Keratinocyte (primary cell): ENCODE measurements around the gene STK26. TPM values are rescaled to one million over a fixed set of nuclear protein-coding genes. Genes with fewer than 3 reads are reported as not detected.
A peak's percentile ranks its signal among the peaks of the same experiment; 100 is the strongest.

ENCODE experiments used
- DNase-seq: peaks from one replicate; pipeline ENCODE4 v3.0.0-alpha.2; 2011; ENCODE audit warnings: low read depth, missing footprints, low spot score
- FAIRE-seq: peaks from 2 replicates; lab custom pipeline; 2011; peaks lifted over from hg19 to GRCh38; lab: Jason Lieb, UNC
- H2AFZ ChIP-seq: 2 replicates; pipeline ENCODE4 v1.6.0; 2012; ENCODE audit warnings: low read length, control low read depth, inconsistent platforms; ENCODE audit not compliant: control insufficient read depth
- H3K27ac ChIP-seq: 2 replicates; pipeline ENCODE4 v1.5.1; 2011; ENCODE audit warnings: low read length; ENCODE audit not compliant: control insufficient read depth, insufficient read depth
- H3K27me3 ChIP-seq: 3 replicates; pipeline ENCODE4 v1.6.0; 2011; ENCODE audit warnings: low read length; ENCODE audit not compliant: control insufficient read depth, insufficient read depth; ENCODE audit errors: extremely low read depth
- H3K36me3 ChIP-seq, 2 experiments: 2 replicates in 1 of 2; 3 replicates in 1 of 2; pipeline ENCODE4 v1.5.1; 2011; ENCODE audit warnings: low read length in 2 of 2, mild to moderate bottlenecking in 1 of 2; ENCODE audit not compliant: control insufficient read depth in 2 of 2, insufficient read depth in 2 of 2; ENCODE audit errors: extremely low read depth in 1 of 2
- H3K4me1 ChIP-seq: 3 replicates; pipeline ENCODE4 v1.5.1; 2011; ENCODE audit warnings: low read length; ENCODE audit not compliant: control insufficient read depth, insufficient read depth; ENCODE audit errors: extremely low read depth
- H3K4me2 ChIP-seq: 3 replicates; pipeline ENCODE4 v1.6.0; 2011; ENCODE audit warnings: low read depth, low read length; ENCODE audit not compliant: control insufficient read depth, insufficient read depth; ENCODE audit errors: extremely low read depth
- H3K4me3 ChIP-seq, 3 experiments: fragments of 200-600 bp in 1 of 3; sonication (generic) in 1 of 3; 2 replicates in 2 of 3; 3 replicates in 1 of 3; pipeline ENCODE4 v1.5.1; 2011 to 2016; ENCODE audit warnings: low read length in 3 of 3, mild to moderate bottlenecking in 3 of 3, control low read depth in 2 of 3, inconsistent platforms in 1 of 3, low read depth in 1 of 3, mixed read lengths in 1 of 3, mixed run types in 1 of 3, moderate library complexity in 1 of 3; ENCODE audit not compliant: control insufficient read depth in 2 of 3, insufficient read depth in 2 of 3; ENCODE audit errors: extremely low read depth in 1 of 3
- H3K79me2 ChIP-seq: 2 replicates; pipeline ENCODE4 v1.6.0; 2012; ENCODE audit warnings: low read length; ENCODE audit not compliant: control insufficient read depth, insufficient read depth
- H3K9ac ChIP-seq: 3 replicates; pipeline ENCODE4 v1.6.0; 2011; ENCODE audit warnings: low read length; ENCODE audit not compliant: control insufficient read depth, insufficient read depth; ENCODE audit errors: extremely low read depth
- H3K9me1 ChIP-seq: 3 replicates; pipeline ENCODE4 v1.6.0; 2011; ENCODE audit warnings: low read length; ENCODE audit not compliant: control insufficient read depth, insufficient read depth; ENCODE audit errors: extremely low read depth
- H3K9me3 ChIP-seq: 2 replicates; pipeline ENCODE4 v1.5.1; 2012; ENCODE audit warnings: low read depth, low read length; ENCODE audit not compliant: control insufficient read depth
- H4K20me1 ChIP-seq: 3 replicates; pipeline ENCODE4 v1.6.0; 2011; ENCODE audit warnings: low read length; ENCODE audit not compliant: control insufficient read depth, insufficient read depth; ENCODE audit errors: extremely low read depth
- CTCF ChIP-seq, 3 experiments: IDR thresholded peaks in 1 of 3; conservative IDR thresholded peaks in 1 of 3; optimal IDR thresholded peaks in 1 of 3; 2 replicates in 2 of 3; 3 replicates in 1 of 3; pipeline versions ENCODE3 to v1.5.1; 2011; ENCODE audit warnings: low read length in 3 of 3, mild to moderate bottlenecking in 3 of 3, moderate library complexity in 2 of 3, control low read depth in 1 of 3, inconsistent platforms in 1 of 3; ENCODE audit not compliant: insufficient read depth in 2 of 3; ENCODE audit errors: extremely low read depth in 1 of 3
- EZH2 ChIP-seq: IDR thresholded peaks from one replicate; pipeline ENCODE4 v1.6.1; 2012; ENCODE audit warnings: inconsistent platforms, mild to moderate bottlenecking, low read length, moderate library complexity
- dilution Hi-C: fragments of 300-500 bp; cut with MboI; formaldehyde crosslinking; loops from one replicate; pipeline ENCODE4 v1.7.0; 2020; ENCODE audit warnings: low sequenced_read_pairs; ENCODE audit not compliant: extremely low pct_ligation_motif_present
- polyA plus RNA-seq, 5 experiments: library from polyadenylated mRNA; depleted of rRNA in 3 of 5; stranded (reverse) in 3 of 5; stranded (forward) in 1 of 5; unstranded in 1 of 5; fragments of >200 nt; gene quantifications; 1 replicate in 1 of 5; 2 replicates in 3 of 5; 3 replicates in 1 of 5; pipeline versions ENCODE4 v1.2.1 to v1.2.3, GENCODE V29; 2011 to 2012; ENCODE audit warnings: missing spikeins in 2 of 5, low read depth in 1 of 5, low replicate concordance in 1 of 5

Gene STK26
- polyA plus RNA-seq, 1 donor (not counting 4 experiments of a cell fraction or from before 2014, with no cell fraction given): 32.3 TPM

- Histone ChIP-seq H3K4me2 (no peak overlapping the region), H2AFZ (no peak overlapping the region), H3K9ac (no peak overlapping the region), H3K27ac (no peak overlapping the region), H3K4me3 (no peak overlapping the region), H3K27me3 (no peaks in the 10 kb centered on the region), H3K4me1 (no peaks in the 10 kb centered on the region), H3K36me3 (no peaks in the 10 kb centered on the region), H3K9me1 (no peaks in the 10 kb centered on the region), H4K20me1 (no peaks in the 10 kb centered on the region), H3K9me3 (no peaks in the 10 kb centered on the region), H3K79me2 (no peaks in the 10 kb centered on the region)
- FAIRE-seq (peak; percentile 39), DNase-seq (no peak)
- dilution Hi-C loops: no loop called here
- TF ChIP-seq CTCF (optimal IDR thresholded peaks at IDR 0.05 in 1 of 3, IDR thresholded peaks at IDR 0.05 in 1 of 3, conservative IDR thresholded peaks at IDR 0.05 in 1 of 3; ENCODE audit: extremely low read depth in 1 of 3, insufficient read depth in 2 of 3, low read length in 3 of 3) (peak; percentile 52 to 80 (median 80)), EZH2 (no peak)
Measured at GRCh38 chrX:132092439-132093065, 69.5 kb downstream of the STK26 start.

- Histone ChIP-seq H2AFZ (no peak overlapping the region), H3K27ac (no peak overlapping the region), H4K20me1 (no peaks in the 10 kb centered on the region), H3K27me3 (no peaks in the 10 kb centered on the region), H3K9ac (no peak overlapping the region), H3K79me2 (no peaks in the 10 kb centered on the region), H3K4me2 (no peak overlapping the region), H3K9me1 (no peaks in the 10 kb centered on the region), H3K36me3 (no peaks in the 10 kb centered on the region), H3K4me3 (no peak overlapping the region), H3K9me3 (no peaks in the 10 kb centered on the region), H3K4me1 (no peaks in the 10 kb centered on the region)
- TF ChIP-seq EZH2: no peak
- TF ChIP-seq CTCF (optimal IDR thresholded peaks at IDR 0.05 in 1 of 3, IDR thresholded peaks at IDR 0.05 in 1 of 3, conservative IDR thresholded peaks at IDR 0.05 in 1 of 3; ENCODE audit: extremely low read depth in 1 of 3, insufficient read depth in 2 of 3, low read length in 3 of 3): no peak
- DNase-seq (no peak), FAIRE-seq (no peak)
- dilution Hi-C loops: no loop called here
Measured at GRCh38 chrX:132093239-132093860, 70.2 kb downstream of the STK26 start.
